GM12878 (cell line): ENCODE results near the gene KLF17.

Experiments used
- ASH2L ChIP-seq: fragments of 300-600, 200-600 bp; sonication (generic); IDR thresholded peaks from 2 replicates; pipeline ENCODE4 v1.6.1; 2017; ENCODE audit warnings: low read depth, mild to moderate bottlenecking, borderline replicate concordance
- CTCF ChIP-seq, 3 experiments: IDR thresholded peaks in 2 of 3; conservative IDR thresholded peaks in 1 of 3; 2 replicates each; pipeline ENCODE4 v1.5.1; 2011; ENCODE audit warnings: low read depth in 3 of 3, low read length in 3 of 3, mild to moderate bottlenecking in 3 of 3, control low read depth in 2 of 3, moderate library complexity in 2 of 3, inconsistent platforms in 1 of 3, mixed read lengths in 1 of 3; ENCODE audit not compliant: control insufficient read depth in 2 of 3, insufficient read depth in 1 of 3; ENCODE audit errors: extremely low read depth in 1 of 3
- GABPA ChIP-seq: IDR thresholded peaks from 2 replicates; pipeline ENCODE4 v1.6.1; 2014; ENCODE audit warnings: antibody characterized with exemption, low read depth, mild to moderate bottlenecking, inconsistent platforms
- MLLT1 ChIP-seq: fragments of 450-650 bp; IDR thresholded peaks from 2 replicates; pipeline ENCODE4 v1.6.1; 2016; ENCODE audit warnings: mild to moderate bottlenecking
- NR2C1 ChIP-seq: fragments of 450-650 bp; IDR thresholded peaks from 2 replicates; pipeline ENCODE4 v1.6.1; 2017; ENCODE audit warnings: antibody characterized with exemption, mild to moderate bottlenecking, moderate library complexity
- PAX8 ChIP-seq: fragments of 450-650 bp; IDR thresholded peaks from 2 replicates; pipeline ENCODE4 v1.6.1; 2017; ENCODE audit warnings: mild to moderate bottlenecking, moderate library complexity
- RELA ChIP-seq: fragments of 450-650 bp; IDR thresholded peaks from 2 replicates; pipeline ENCODE4 v1.8.0; 2014; ENCODE audit warnings: borderline replicate concordance; ENCODE audit not compliant: partially characterized antibody
- RELB ChIP-seq: fragments of 450-650 bp; IDR thresholded peaks from 2 replicates; pipeline ENCODE4 v1.6.1; 2017; ENCODE audit warnings: low read depth, mild to moderate bottlenecking, moderate library complexity
- USF1 ChIP-seq: IDR thresholded peaks from 2 replicates; pipeline ENCODE4 v1.6.1; 2011; ENCODE audit warnings: borderline replicate concordance, low read depth, mild to moderate bottlenecking, moderate library complexity, mixed read lengths, low read length; ENCODE audit not compliant: insufficient read depth; ENCODE audit errors: extremely low read length
- TF ChIP-seq, protein P1 (sequence below): fragments of 450-650 bp; IDR thresholded peaks from 2 replicates; pipeline ENCODE4 v1.6.1; 2017; ENCODE audit warnings: mild to moderate bottlenecking
- TF ChIP-seq, protein P2 (sequence below): IDR thresholded peaks from 2 replicates; pipeline ENCODE4 v1.6.1; 2011; ENCODE audit warnings: low read depth, mild to moderate bottlenecking, low read length, moderate library complexity, borderline replicate concordance; ENCODE audit errors: extremely low read depth

DNA sequence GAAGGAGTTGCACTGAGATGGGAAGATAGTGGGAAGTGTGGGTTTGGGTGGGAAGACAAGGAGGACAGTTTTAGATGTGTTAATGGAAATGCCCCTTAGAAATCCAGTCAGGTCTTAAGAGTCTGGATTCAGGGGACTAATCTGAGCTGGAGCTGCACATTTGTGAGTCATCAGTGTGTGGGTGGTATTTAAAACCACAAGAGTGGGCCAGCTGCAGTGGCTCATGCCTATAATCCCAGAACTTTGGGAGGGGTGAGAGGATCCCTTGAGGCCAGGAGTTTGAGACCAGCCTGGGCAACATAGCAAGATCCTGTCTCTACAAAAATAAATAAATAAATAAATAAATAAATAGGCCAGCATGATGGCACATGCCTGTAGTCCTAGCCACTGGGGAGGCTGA is 46.4 kb upstream of the KLF17 start:
- no peak for TF ChIP-seq RELA
- TF ChIP-seq CTCF (IDR thresholded peaks at IDR 0.05 in 2 of 3, conservative IDR thresholded peaks at IDR 0.05 in 1 of 3; ENCODE audit: control insufficient read depth in 2 of 3, extremely low read depth in 1 of 3, insufficient read depth in 1 of 3, low read depth in 3 of 3, low read length in 3 of 3), result no peak
- TF ChIP-seq, protein P1, sequence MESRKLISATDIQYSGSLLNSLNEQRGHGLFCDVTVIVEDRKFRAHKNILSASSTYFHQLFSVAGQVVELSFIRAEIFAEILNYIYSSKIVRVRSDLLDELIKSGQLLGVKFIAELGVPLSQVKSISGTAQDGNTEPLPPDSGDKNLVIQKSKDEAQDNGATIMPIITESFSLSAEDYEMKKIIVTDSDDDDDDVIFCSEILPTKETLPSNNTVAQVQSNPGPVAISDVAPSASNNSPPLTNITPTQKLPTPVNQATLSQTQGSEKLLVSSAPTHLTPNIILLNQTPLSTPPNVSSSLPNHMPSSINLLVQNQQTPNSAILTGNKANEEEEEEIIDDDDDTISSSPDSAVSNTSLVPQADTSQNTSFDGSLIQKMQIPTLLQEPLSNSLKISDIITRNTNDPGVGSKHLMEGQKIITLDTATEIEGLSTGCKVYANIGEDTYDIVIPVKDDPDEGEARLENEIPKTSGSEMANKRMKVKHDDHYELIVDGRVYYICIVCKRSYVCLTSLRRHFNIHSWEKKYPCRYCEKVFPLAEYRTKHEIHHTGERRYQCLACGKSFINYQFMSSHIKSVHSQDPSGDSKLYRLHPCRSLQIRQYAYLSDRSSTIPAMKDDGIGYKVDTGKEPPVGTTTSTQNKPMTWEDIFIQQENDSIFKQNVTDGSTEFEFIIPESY, result no peak
- TF ChIP-seq, protein P2, sequence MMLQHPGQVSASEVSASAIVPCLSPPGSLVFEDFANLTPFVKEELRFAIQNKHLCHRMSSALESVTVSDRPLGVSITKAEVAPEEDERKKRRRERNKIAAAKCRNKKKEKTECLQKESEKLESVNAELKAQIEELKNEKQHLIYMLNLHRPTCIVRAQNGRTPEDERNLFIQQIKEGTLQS, result no peak
- TF ChIP-seq USF1, result no peak
- no peak for TF ChIP-seq ASH2L
- TF ChIP-seq PAX8, result no peak
- no peak for TF ChIP-seq GABPA
- TF ChIP-seq MLLT1, result no peak
- TF ChIP-seq RELB, result no peak
- no peak for TF ChIP-seq NR2C1
